Karpas-422 (cell line): ENCODE data around the gene BIN1. TPM values are rescaled to one million over a fixed set of nuclear protein-coding genes. Genes with fewer than 3 reads are reported as not detected.

Experiments used
- DNase-seq: peaks from one replicate; pipeline ENCODE4 v3.0.0-alpha.2; 2015
- H2AFZ ChIP-seq: fragments of 200-600 bp; sonication (generic); 2 replicates; pipeline ENCODE4 v1.6.1; 2014; ENCODE audit warnings: antibody characterized with exemption, low read length, mixed read lengths
- H3K27ac ChIP-seq: fragments of 200-600 bp; sonication (generic); 2 replicates; pipeline ENCODE4 v1.5.1; 2014; ENCODE audit warnings: mild to moderate bottlenecking, low read length, moderate library complexity
- H3K27me3 ChIP-seq: fragments of 200-600 bp; sonication (generic); 2 replicates; pipeline ENCODE4 v1.6.1; 2014; ENCODE audit warnings: low read length, mixed read lengths
- H3K36me3 ChIP-seq: fragments of 200-600 bp; sonication (generic); 2 replicates; pipeline ENCODE4 v1.6.1; 2014; ENCODE audit warnings: low read length, mixed read lengths; ENCODE audit not compliant: insufficient read depth
- H3K4me1 ChIP-seq: fragments of 200-600 bp; sonication (generic); 2 replicates; pipeline ENCODE4 v1.6.1; 2014; ENCODE audit warnings: mild to moderate bottlenecking, low read length, mixed read lengths
- H3K4me2 ChIP-seq: fragments of 200-600 bp; sonication (generic); 2 replicates; pipeline ENCODE4 v1.6.1; 2014; ENCODE audit warnings: low read length, low read depth, mild to moderate bottlenecking; ENCODE audit not compliant: poor library complexity, severe bottlenecking
- H3K4me3 ChIP-seq: fragments of 200-600 bp; sonication (generic); 2 replicates; pipeline ENCODE4 v1.5.1; 2014; ENCODE audit warnings: mild to moderate bottlenecking, antibody characterized with exemption, low read length, mixed read lengths
- H3K79me2 ChIP-seq: fragments of 200-600 bp; sonication (generic); 2 replicates; pipeline ENCODE4 v1.6.1; 2014; ENCODE audit warnings: mild to moderate bottlenecking, low read length, mixed read lengths
- H3K9ac ChIP-seq: fragments of 200-600 bp; sonication (generic); 2 replicates; pipeline ENCODE4 v1.6.0; 2014; ENCODE audit warnings: low read length
- H3K9me2 ChIP-seq: fragments of 200-600 bp; sonication (generic), shearing (Covaris generic); replicated peaks from 2 replicates; pipeline ENCODE4 v1.6.0; 2014; ENCODE audit warnings: mild to moderate bottlenecking, low read length, moderate library complexity; ENCODE audit not compliant: insufficient read depth
- H3K9me3 ChIP-seq: fragments of 300-700, 200-600 bp; sonication (generic); 2 replicates; pipeline ENCODE4 v1.6.1; 2014; ENCODE audit warnings: low read length, mixed read lengths
- H4K20me1 ChIP-seq: fragments of 200-600 bp; sonication (generic); 2 replicates; pipeline ENCODE4 v1.6.1; 2014; ENCODE audit warnings: mild to moderate bottlenecking, antibody characterized with exemption, low read length, low read depth; ENCODE audit not compliant: insufficient read depth
- total RNA-seq: library from RNA; depleted of rRNA; stranded (reverse); fragments of >200 nt; shearing (Covaris generic); gene quantifications from 2 replicates; pipeline ENCODE4 v1.2.3, GENCODE V29; 2014; ENCODE audit warnings: low replicate concordance

Gene BIN1
- total RNA-seq, 1 experiment from 2014 or later = 8.4 TPM

DNA sequence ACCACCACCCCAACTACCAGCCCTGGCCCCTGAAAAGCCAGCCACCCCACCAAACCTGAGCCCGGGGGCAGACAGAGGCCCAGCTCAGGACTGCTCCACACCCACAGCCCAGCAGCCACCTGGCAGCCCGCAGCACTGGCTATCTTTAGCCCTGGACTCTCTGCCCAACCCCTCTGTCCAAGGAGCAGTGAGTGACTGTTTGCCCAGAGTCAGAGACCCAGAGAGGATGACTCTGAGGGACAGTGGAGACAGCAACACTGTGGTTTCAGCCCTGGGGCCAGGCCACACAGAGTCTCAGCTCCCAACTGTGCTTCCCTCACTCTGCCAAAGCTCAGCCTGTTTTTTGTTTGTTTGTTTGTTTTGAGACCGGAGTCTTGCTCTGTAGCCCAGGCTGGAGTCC lies 32.6 kb downstream of the BIN1 start:
- no peaks in the 10 kb centered on the region for H3K4me1 ChIP-seq
- H3K79me2 ChIP-seq = no peaks in the 10 kb centered on the region
- no peaks in the 10 kb centered on the region for H4K20me1 ChIP-seq
- H3K4me2 ChIP-seq = no peak overlapping the region
- H3K36me3 ChIP-seq = no peaks in the 10 kb centered on the region
- no peak overlapping the region for H3K9ac ChIP-seq
- H3K4me3 ChIP-seq = no peak overlapping the region
- no peaks in the 10 kb centered on the region for H3K27me3 ChIP-seq
- H3K9me2 ChIP-seq = no peaks in the 10 kb centered on the region
- H3K9me3 ChIP-seq = no peaks in the 10 kb centered on the region
- DNase-seq = no peak
- H3K27ac ChIP-seq = no peak overlapping the region
- no peak overlapping the region for H2AFZ ChIP-seq

DNA sequence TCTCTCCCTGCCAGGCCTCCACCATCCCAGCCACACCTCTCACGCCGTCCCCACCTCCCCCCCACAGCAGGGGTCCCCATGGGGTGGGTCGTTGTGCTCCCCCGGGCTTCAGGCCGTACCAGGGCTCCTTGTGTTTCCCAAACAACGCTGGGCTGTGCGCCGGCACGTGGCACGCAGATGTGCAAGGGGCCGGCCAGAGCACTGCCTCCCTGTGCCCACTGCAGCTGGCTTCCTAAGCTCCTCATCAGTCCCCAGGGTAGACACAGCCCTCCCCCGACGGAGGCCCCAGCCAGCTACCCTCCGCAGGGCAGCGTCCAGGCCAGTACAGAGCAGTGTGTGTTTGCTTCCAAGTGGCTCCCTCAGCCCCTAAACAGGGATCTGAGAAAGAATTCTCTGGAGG lies 34.0 kb downstream of the BIN1 start:
- H3K27ac ChIP-seq = no peak overlapping the region
- no peaks in the 10 kb centered on the region for H3K36me3 ChIP-seq
- H3K9me2 ChIP-seq = no peaks in the 10 kb centered on the region
- no peak overlapping the region for H3K4me2 ChIP-seq
- no peaks in the 10 kb centered on the region for H3K27me3 ChIP-seq
- no peaks in the 10 kb centered on the region for H3K9me3 ChIP-seq
- no peaks in the 10 kb centered on the region for H4K20me1 ChIP-seq
- H3K4me3 ChIP-seq = no peak overlapping the region
- DNase-seq = no peak
- no peak overlapping the region for H3K9ac ChIP-seq
- no peaks in the 10 kb centered on the region for H3K4me1 ChIP-seq
- H3K79me2 ChIP-seq = no peaks in the 10 kb centered on the region
- no peak overlapping the region for H2AFZ ChIP-seq

DNA sequence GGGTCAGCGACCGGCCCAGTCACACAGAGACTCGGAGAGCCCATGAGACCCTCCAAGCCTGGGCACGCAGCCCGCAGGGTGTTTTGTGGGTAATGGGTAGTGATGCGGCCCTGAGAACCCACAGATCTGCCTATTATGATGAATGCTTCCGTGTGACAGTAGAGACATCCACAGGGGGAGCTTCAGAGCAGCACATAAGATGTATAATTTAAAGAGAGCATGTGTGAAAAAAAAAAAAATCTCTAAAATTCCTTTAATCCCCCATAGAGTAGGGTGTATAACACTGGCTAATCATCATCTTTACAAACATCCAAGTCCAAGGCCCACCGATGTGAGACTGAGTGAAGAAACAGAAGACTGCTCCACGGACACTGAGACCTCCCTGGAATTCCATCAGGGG lies 34.6 kb downstream of the BIN1 start:
- H3K4me1 ChIP-seq = 0 out of 2 replicates have a peak, but pooled peaks cover 2% of the 10 kb centered on the region
- H4K20me1 ChIP-seq = no peaks in the 10 kb centered on the region
- H3K9me3 ChIP-seq = no peaks in the 10 kb centered on the region
- H3K27ac ChIP-seq = no peak overlapping the region
- no peak overlapping the region for H3K4me2 ChIP-seq
- H3K27me3 ChIP-seq = no peaks in the 10 kb centered on the region
- H3K36me3 ChIP-seq = no peaks in the 10 kb centered on the region
- H3K9me2 ChIP-seq = no peaks in the 10 kb centered on the region
- DNase-seq = no peak
- no peak overlapping the region for H2AFZ ChIP-seq
- no peak overlapping the region for H3K9ac ChIP-seq
- H3K79me2 ChIP-seq = no peaks in the 10 kb centered on the region
- no peak overlapping the region for H3K4me3 ChIP-seq

DNA sequence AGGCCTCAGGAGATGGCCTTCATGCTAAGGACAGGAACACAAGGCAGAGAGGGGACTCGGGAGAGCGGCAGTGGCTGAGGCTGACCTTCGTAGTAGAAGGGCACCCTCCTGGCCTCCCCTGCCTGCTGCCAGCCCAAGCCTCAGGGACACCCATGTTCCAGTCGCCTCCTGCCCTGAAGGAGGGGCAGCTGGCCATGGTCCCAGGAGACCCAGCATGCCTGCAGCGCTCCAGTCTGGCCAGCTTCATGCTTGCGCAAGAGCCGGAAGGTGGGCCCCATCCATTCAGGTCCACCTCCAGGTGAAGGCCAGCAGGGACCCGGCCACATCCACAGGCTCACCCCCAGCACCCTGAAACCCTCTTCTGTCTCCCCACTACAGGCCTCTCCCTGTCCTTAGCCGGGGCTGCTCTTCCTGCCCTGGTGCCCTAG lies 35.0 kb downstream of the BIN1 start:
- Histone ChIP-seq H3K79me2 (no peaks in the 10 kb centered on the region), H3K36me3 (no peaks in the 10 kb centered on the region), H2AFZ (no peak overlapping the region), H3K9me2 (no peaks in the 10 kb centered on the region), H3K27ac (no peak overlapping the region), H4K20me1 (no peaks in the 10 kb centered on the region), H3K4me3 (no peak overlapping the region), H3K9ac (no peak overlapping the region), H3K27me3 (no peaks in the 10 kb centered on the region), H3K9me3 (no peaks in the 10 kb centered on the region), H3K4me1 (0 out of 2 replicates have a peak, but pooled peaks cover 2% of the 10 kb centered on the region), H3K4me2 (no peak overlapping the region)
- DNase-seq = no peak

DNA sequence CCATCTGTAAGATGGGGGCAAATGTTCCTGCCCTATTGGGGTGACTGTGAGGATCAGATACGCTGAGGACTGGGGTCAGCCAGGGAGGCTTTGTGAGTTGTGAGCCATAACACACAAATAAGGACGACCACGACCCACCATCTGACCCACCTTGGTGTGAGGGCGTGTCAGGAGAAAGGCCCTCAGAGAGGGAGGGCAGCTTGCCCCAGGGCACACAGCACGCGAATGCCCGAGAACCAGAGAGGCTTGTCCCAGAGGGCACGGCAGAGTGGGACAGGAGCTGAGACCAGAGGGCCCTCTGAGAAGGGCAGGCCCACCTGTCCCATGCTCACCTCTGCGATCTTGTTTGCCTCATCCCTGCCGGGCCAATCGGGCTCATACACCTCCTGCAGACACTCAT lies 36.7 kb downstream of the BIN1 start:
- Histone ChIP-seq H3K79me2 (no peaks in the 10 kb centered on the region), H4K20me1 (no peaks in the 10 kb centered on the region), H3K9me3 (no peaks in the 10 kb centered on the region), H2AFZ (no peak overlapping the region), H3K9ac (no peak overlapping the region), H3K36me3 (no peaks in the 10 kb centered on the region), H3K9me2 (no peaks in the 10 kb centered on the region), H3K4me2 (no peak overlapping the region), H3K4me3 (no peak overlapping the region), H3K27ac (no peak overlapping the region), H3K27me3 (no peaks in the 10 kb centered on the region), H3K4me1 (0 out of 2 replicates have a peak, but pooled peaks cover 2% of the 10 kb centered on the region)
- no peak for DNase-seq

DNA sequence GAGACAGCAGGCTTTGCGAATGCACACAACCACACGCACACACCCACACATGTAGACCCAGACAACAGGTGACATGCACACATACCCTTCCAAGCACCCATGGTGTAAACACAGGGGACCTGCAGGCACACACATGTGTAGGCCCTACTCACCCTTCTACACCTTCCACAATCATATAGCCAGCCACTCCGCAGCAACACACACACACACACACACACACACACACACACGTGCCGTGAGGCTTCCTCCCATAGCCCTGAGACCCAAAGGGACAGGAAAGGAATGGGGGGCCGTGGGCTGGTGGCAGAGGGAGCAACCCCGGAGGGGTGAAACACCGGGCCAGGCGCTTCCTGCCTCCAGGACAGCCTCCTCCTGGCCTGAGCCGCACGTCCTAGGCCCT lies 37.4 kb downstream of the BIN1 start:
- no peak for DNase-seq
- H3K27me3 ChIP-seq = no peaks in the 10 kb centered on the region

DNA sequence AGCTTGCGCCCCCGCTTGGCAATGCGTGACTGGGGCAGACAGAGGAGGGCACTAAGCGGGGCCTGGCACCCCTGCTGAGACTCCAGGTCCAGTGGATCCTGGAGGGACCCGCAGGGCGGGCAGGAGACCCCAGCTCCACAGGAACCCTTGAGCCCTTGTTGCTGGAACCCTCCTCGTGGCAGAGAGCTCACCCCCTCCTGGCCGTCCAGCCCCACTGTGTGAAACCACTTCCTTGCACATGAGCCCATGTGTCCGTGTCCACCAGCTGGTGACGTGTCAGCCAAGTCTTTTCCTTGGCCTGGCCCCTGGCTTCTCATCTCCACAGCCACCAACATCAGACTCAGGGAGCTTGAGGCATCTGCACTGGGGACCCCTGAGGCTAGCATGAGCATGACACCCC lies 38.0 kb downstream of the BIN1 start:
- Histone ChIP-seq H4K20me1 (no peaks in the 10 kb centered on the region), H2AFZ (no peak overlapping the region), H3K9me2 (no peaks in the 10 kb centered on the region), H3K27ac (no peak overlapping the region), H3K9me3 (no peaks in the 10 kb centered on the region), H3K9ac (no peak overlapping the region), H3K36me3 (no peaks in the 10 kb centered on the region), H3K79me2 (no peaks in the 10 kb centered on the region), H3K4me1 (0 out of 2 replicates have a peak, but pooled peaks cover 2% of the 10 kb centered on the region), H3K27me3 (no peaks in the 10 kb centered on the region), H3K4me2 (no peak overlapping the region), H3K4me3 (no peak overlapping the region)
- no peak for DNase-seq

More for the DNA sequence above, 37.4 kb downstream of the BIN1 start:
- Histone ChIP-seq H3K4me3 (no peak overlapping the region), H2AFZ (no peak overlapping the region), H3K79me2 (no peaks in the 10 kb centered on the region), H3K4me2 (no peak overlapping the region), H3K9me2 (no peaks in the 10 kb centered on the region), H3K9ac (no peak overlapping the region), H3K36me3 (no peaks in the 10 kb centered on the region), H3K4me1 (0 out of 2 replicates have a peak, but pooled peaks cover 2% of the 10 kb centered on the region), H3K9me3 (no peaks in the 10 kb centered on the region), H4K20me1 (no peaks in the 10 kb centered on the region), H3K27ac (no peak overlapping the region)

DNA sequence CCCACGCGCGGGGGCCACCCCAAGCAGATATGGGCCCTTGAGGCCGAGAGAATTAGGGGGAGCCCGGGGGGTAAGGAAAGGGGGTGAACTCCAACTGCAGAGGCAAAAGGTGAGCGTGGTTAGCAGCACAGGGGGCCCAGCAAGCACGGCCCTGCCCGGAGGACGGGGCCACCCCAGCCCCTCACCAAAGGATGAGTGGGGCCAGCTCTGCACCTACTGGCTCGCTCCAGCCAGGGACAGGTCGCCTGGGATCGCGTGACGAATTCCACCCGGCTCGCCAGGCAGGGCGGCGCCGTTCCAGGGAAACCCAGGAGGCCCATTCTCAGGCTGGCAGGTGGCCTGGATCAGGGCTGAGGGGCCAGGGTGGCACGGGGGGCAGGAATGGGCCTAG lies 38.6 kb downstream of the BIN1 start:
- Histone ChIP-seq H3K27ac (no peak overlapping the region), H3K36me3 (no peaks in the 10 kb centered on the region), H3K79me2 (no peaks in the 10 kb centered on the region), H2AFZ (no peak overlapping the region), H3K9me2 (no peaks in the 10 kb centered on the region), H3K9me3 (no peaks in the 10 kb centered on the region), H3K4me3 (no peak overlapping the region), H4K20me1 (no peaks in the 10 kb centered on the region), H3K4me2 (no peak overlapping the region), H3K4me1 (0 out of 2 replicates have a peak, but pooled peaks cover 2% of the 10 kb centered on the region), H3K9ac (no peak overlapping the region), H3K27me3 (no peaks in the 10 kb centered on the region)
- no peak for DNase-seq
